HEK293T (cell line): ENCODE data around the gene STMN1.

Experiments used
- CTCF ChIA-PET: fragments of 350-600 bp; formaldehyde crosslinking; extraction: SDS; loops from one replicate; lab custom pipeline; 2021; ENCODE audit warnings: antibody characterized with exemption, inconsistent platforms; lab: Yijun Ruan, JAX
- POLR2A ChIA-PET: fragments of 350-600 bp; formaldehyde crosslinking; extraction: SDS; loops from one replicate; lab custom pipeline; 2020; ENCODE audit warnings: antibody characterized with exemption, inconsistent platforms; lab: Yijun Ruan, JAX
- DNase-seq: peaks from one replicate; pipeline ENCODE4 v3.0.0; 2012; ENCODE audit warnings: mixed read lengths; ENCODE audit errors: extremely low spot score
- ARNT ChIP-seq: fragments of 450-650 bp; IDR thresholded peaks from 2 replicates; pipeline ENCODE4 v1.6.1; 2017; ENCODE audit warnings: mild to moderate bottlenecking
- BHLHE40 ChIP-seq: fragments of 450-650 bp; IDR thresholded peaks from 2 replicates; pipeline ENCODE4 v1.6.1; 2016; ENCODE audit warnings: mild to moderate bottlenecking, moderate library complexity, borderline replicate concordance
- CTBP1 ChIP-seq: fragments of 450-650 bp; IDR thresholded peaks from 2 replicates; pipeline ENCODE4 v1.6.1; 2016; ENCODE audit warnings: borderline replicate concordance
- ELF4 ChIP-seq: fragments of 450-650 bp; IDR thresholded peaks from 2 replicates; pipeline ENCODE4 v1.6.1; 2017; ENCODE audit warnings: antibody characterized with exemption
- FOXA1 ChIP-seq: fragments of 450-650 bp; IDR thresholded peaks from 2 replicates; pipeline ENCODE4 v1.6.1; 2016; ENCODE audit warnings: mild to moderate bottlenecking
- FOXK2 ChIP-seq: fragments of 450-650 bp; IDR thresholded peaks from 2 replicates; pipeline ENCODE4 v1.6.1; 2016; ENCODE audit warnings: mild to moderate bottlenecking
- FOXM1 ChIP-seq: fragments of 450-650 bp; IDR thresholded peaks from 2 replicates; pipeline ENCODE4 v1.6.1; 2017; ENCODE audit warnings: mild to moderate bottlenecking, borderline replicate concordance
- HDGF ChIP-seq: fragments of 450-650 bp; IDR thresholded peaks from 2 replicates; pipeline ENCODE4 v1.6.1; 2017; ENCODE audit warnings: antibody characterized with exemption, borderline replicate concordance
- L3MBTL2 ChIP-seq: fragments of 450-650 bp; conservative IDR thresholded peaks from 2 replicates; pipeline ENCODE4 v1.6.1; 2016; ENCODE audit warnings: mild to moderate bottlenecking
- LEF1 ChIP-seq: fragments of 450-650 bp; IDR thresholded peaks from 2 replicates; pipeline ENCODE4 v1.6.1; 2017; ENCODE audit warnings: mild to moderate bottlenecking, borderline replicate concordance
- NFRKB ChIP-seq: fragments of 450-650 bp; IDR thresholded peaks from 2 replicates; pipeline ENCODE4 v1.6.1; 2016; ENCODE audit warnings: mild to moderate bottlenecking, moderate library complexity
- SP1 ChIP-seq: fragments of 450-650 bp; IDR thresholded peaks from 2 replicates; pipeline ENCODE4 v1.6.1; 2017
- SUZ12 ChIP-seq: fragments of 450-650 bp; IDR thresholded peaks from 2 replicates; pipeline ENCODE4 v1.6.1; 2016; ENCODE audit warnings: mild to moderate bottlenecking
- TARDBP ChIP-seq: fragments of 450-650 bp; IDR thresholded peaks from 2 replicates; pipeline ENCODE4 v1.6.1; 2016
- ZNF384 ChIP-seq: fragments of 450-650 bp; IDR thresholded peaks from 2 replicates; pipeline ENCODE4 v1.6.1; 2016
- TF ChIP-seq, protein P1 (sequence below): fragments of 450-650 bp; IDR thresholded peaks from 2 replicates; pipeline ENCODE4 v1.6.1; 2016

Gene STMN1

DNA sequence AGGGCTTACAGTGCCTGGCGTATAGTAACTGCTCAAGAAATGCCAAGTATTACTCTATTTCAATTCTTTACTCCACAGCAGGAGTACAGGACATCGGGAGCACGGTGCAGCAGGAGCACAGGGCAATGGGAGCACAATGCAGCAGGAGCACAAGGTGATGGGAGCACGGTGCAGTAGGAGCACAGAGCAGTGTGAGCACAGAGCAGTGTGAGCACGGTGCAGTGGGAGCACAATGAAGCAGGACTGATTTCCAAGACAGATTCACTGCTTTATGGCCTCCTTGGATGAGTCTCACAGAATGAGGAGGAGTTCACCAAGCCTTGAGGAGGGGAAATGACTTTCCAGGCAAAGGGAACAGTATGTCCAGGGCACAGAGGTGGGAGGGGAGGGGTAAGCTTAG lies 25.7 kb downstream of the STMN1 start:
- no peak for DNase-seq
- ChIA-PET POLR2A (interaction anchor here (1.9 kb wide), 1 partner anchor 61 kb away, joined by 6 read pairs; the partner anchor contains the start of gene MTFR1L), CTCF (no interaction called here)
- TF ChIP-seq SP1: no peak
- TF ChIP-seq BHLHE40: no peak
- TF ChIP-seq, protein P1, sequence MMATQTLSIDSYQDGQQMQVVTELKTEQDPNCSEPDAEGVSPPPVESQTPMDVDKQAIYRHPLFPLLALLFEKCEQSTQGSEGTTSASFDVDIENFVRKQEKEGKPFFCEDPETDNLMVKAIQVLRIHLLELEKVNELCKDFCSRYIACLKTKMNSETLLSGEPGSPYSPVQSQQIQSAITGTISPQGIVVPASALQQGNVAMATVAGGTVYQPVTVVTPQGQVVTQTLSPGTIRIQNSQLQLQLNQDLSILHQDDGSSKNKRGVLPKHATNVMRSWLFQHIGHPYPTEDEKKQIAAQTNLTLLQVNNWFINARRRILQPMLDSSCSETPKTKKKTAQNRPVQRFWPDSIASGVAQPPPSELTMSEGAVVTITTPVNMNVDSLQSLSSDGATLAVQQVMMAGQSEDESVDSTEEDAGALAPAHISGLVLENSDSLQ: no peak
- no peak for TF ChIP-seq FOXM1
- no peak for TF ChIP-seq ARNT
- no peak for TF ChIP-seq NFRKB
- no peak for TF ChIP-seq ZNF384

DNA sequence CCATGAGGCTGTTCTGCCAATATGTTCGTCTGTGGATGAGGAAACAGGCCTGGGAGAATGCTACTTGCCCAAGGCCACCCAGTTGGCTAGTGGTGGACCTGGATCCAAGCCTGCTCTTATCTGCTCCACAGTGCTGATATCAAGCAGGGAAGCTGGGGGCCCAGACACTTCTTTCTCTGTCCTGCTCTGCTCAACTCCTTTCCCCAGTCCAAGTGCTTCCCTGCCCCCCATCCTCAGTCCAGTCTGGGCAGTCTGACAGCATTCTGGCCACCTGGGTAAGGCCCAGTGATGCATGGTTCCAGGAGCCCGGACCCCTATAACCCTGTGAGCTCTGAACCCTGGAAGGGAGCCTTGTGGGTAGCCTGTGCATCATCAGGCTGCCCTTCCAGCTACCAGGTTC lies 26.5 kb downstream of the STMN1 start:
- TF ChIP-seq ARNT: no peak
- TF ChIP-seq, protein P1: no peak
- no peak for TF ChIP-seq SUZ12
- TF ChIP-seq ELF4: no peak
- no peak for TF ChIP-seq L3MBTL2
- no peak for TF ChIP-seq HDGF
- TF ChIP-seq SP1: no peak
- no peak for TF ChIP-seq ZNF384
- TF ChIP-seq LEF1: no peak
- TF ChIP-seq BHLHE40: no peak
- no peak for TF ChIP-seq FOXA1
- no peak for TF ChIP-seq FOXM1
- TF ChIP-seq FOXK2: no peak
- no peak for TF ChIP-seq CTBP1
- no peak for TF ChIP-seq TARDBP
- TF ChIP-seq NFRKB: no peak
- no peak for DNase-seq
- POLR2A ChIA-PET: interaction anchor here (1.9 kb wide), 1 partner anchor 60 kb away, joined by 6 read pairs; the partner anchor contains the start of gene MTFR1L
- CTCF ChIA-PET: no interaction called here

DNA sequence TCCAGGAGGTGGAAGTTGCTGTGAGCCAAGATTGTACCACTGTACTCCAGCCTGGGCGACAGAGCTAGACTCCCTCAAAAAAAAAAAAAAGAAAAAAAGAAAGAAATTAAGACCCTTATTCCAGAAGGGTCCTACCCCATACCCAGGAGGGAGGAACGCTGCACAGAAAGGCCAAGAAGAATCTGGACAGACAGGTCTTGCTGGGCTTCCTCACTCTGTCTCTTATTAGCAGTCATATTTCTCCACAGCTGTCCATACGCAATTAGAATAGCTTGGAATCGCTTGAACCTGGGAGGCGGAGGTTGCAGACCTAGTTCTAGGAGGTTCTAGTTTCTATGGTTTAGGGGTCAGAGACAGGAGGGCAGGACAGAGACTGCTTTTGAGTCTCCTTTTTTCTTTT lies 27.5 kb downstream of the STMN1 start:
- POLR2A ChIA-PET: interaction anchor here (1.9 kb wide), 1 partner anchor 59 kb away, joined by 6 read pairs; the partner anchor contains the start of gene MTFR1L
- CTCF ChIA-PET: interaction anchor here (1.0 kb wide), 1 partner anchor 16 kb away, joined by 3 read pairs; no protein-coding TSS in a partner anchor
- DNase-seq: no peak
- TF ChIP-seq TARDBP (no peak), ARNT (no peak), SP1 (no peak), LEF1 (no peak), BHLHE40 (no peak)

DNA sequence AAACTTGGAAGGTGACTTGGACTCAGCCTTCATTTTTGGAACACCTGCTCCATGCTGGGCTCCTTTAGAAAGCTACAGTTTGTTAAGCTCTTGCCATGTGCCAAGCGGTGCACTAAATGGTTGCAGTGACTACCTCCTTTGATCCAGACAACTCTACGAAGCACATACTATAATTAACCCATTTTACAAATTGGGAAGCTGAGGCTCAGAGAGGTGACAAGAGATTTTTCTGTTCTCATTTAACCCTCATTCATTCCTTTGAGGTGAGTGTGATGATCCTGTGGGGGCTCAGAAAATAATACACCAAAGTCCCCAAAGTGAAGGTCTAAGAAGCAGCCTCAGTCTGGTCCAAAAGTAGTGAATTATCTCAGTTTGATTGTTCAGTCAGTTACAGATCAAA lies 29.1 kb downstream of the STMN1 start:
- DNase-seq: no peak
- TF ChIP-seq ARNT (no peak), BHLHE40 (no peak), NFRKB (no peak), HDGF (no peak), LEF1 (no peak), SUZ12 (no peak), FOXA1 (no peak), FOXK2 (no peak), ZNF384 (no peak), SP1 (no peak), FOXM1 (no peak), L3MBTL2 (no peak), CTBP1 (no peak)
- TF ChIP-seq, protein P1: no peak
- POLR2A ChIA-PET: interaction anchor here (1.2 kb wide), 1 partner anchor 57 kb away, joined by 3 read pairs; no protein-coding TSS in a partner anchor
- CTCF ChIA-PET: no interaction called here

DNA sequence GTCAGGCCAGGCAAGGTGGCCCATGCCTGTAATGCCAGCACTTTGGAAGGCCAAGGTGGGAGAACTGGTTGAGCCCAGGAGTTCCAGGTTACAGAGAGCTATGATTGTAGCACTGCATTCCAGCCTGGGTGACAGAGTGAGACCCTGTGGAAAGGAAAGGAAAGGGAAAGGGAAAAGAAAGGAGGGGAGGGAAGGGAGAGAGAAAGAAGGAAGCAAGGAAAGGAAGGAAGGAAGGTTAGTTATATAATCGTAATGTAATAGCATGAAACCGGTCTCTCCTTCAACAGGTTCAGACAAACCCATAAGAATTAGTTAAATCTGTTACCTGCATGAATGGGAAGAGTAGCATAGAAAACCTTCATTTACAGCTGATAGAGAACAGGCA lies 29.5 kb downstream of the STMN1 start:
- ChIA-PET POLR2A (interaction anchor here (1.2 kb wide), 1 partner anchor 56 kb away, joined by 3 read pairs; no protein-coding TSS in a partner anchor), CTCF (interaction anchor here (0.7 kb wide), 1 partner anchor 52 kb away, joined by 3 read pairs; no protein-coding TSS in a partner anchor)
- TF ChIP-seq L3MBTL2 (no peak), CTBP1 (no peak), SP1 (no peak), FOXM1 (no peak), LEF1 (no peak), ARNT (no peak), FOXA1 (no peak), ZNF384 (no peak), HDGF (no peak), BHLHE40 (no peak), TARDBP (no peak), SUZ12 (no peak), ELF4 (no peak), NFRKB (no peak), FOXK2 (no peak)
- TF ChIP-seq, protein P1: no peak
- no peak for DNase-seq
